Mesenchymal stem cell (in vitro differentiated cells and primary cell): ENCODE results near the gene MAP6.

ENCODE experiments used
- DNase-seq: peaks from one replicate; pipeline ENCODE4 v3.0.0-alpha.2; 2013
- H2AFZ ChIP-seq: one replicate; pipeline ENCODE4 v1.6.1; 2013; ENCODE audit warnings: low read depth, mild to moderate bottlenecking, control low read depth, inconsistent platforms, low read length, moderate library complexity
- H2AK5ac ChIP-seq: 2 replicates; pipeline ENCODE4 v1.6.1; 2013; ENCODE audit warnings: low read length, moderate library complexity, mild to moderate bottlenecking, inconsistent platforms; ENCODE audit not compliant: severe bottlenecking
- H2BK120ac ChIP-seq: one replicate; pipeline ENCODE4 v1.6.1; 2013; ENCODE audit warnings: low read depth, mild to moderate bottlenecking, inconsistent platforms, low read length, moderate library complexity
- H2BK12ac ChIP-seq, 2 experiments: one replicate each; pipeline ENCODE4 v1.6.1; 2013; ENCODE audit warnings: inconsistent platforms in 2 of 2, low read length in 2 of 2, mild to moderate bottlenecking in 2 of 2, moderate library complexity in 2 of 2, control low read depth in 1 of 2
- H2BK15ac ChIP-seq: one replicate; pipeline ENCODE4 v1.6.1; 2013; ENCODE audit warnings: mild to moderate bottlenecking, low read depth, inconsistent platforms; ENCODE audit not compliant: poor library complexity, severe bottlenecking
- H2BK5ac ChIP-seq: 2 replicates; pipeline ENCODE4 v1.6.1; 2013; ENCODE audit warnings: low read depth, mild to moderate bottlenecking, low read length, control low read depth, inconsistent platforms; ENCODE audit not compliant: poor library complexity, severe bottlenecking
- H3K14ac ChIP-seq, 2 experiments: one replicate each; pipeline ENCODE4 v1.6.1; 2013; ENCODE audit warnings: inconsistent platforms in 2 of 2, low read length in 2 of 2, control low read depth in 1 of 2, mild to moderate bottlenecking in 1 of 2, moderate library complexity in 1 of 2
- H3K18ac ChIP-seq, 2 experiments: one replicate each; pipeline ENCODE4 v1.6.1; 2013; ENCODE audit warnings: inconsistent platforms in 2 of 2, low read length in 2 of 2, control low read depth in 1 of 2, low read depth in 1 of 2, mild to moderate bottlenecking in 1 of 2
- H3K23ac ChIP-seq, 2 experiments: one replicate each; pipeline ENCODE4 v1.6.1; 2013; ENCODE audit warnings: inconsistent platforms in 2 of 2, low read length in 2 of 2, mild to moderate bottlenecking in 2 of 2, moderate library complexity in 2 of 2, control low read depth in 1 of 2
- H3K27ac ChIP-seq: 2 replicates; pipeline ENCODE4 v1.5.1; 2013; ENCODE audit warnings: mild to moderate bottlenecking, moderate library complexity, low read length, control low read depth, inconsistent platforms; ENCODE audit not compliant: poor library complexity, severe bottlenecking
- H3K27me3 ChIP-seq, 2 experiments: 2 replicates each; pipeline versions ENCODE4 v1.6.1 to v1.7.0; 2013; ENCODE audit warnings: low read length in 2 of 2, mild to moderate bottlenecking in 2 of 2, moderate library complexity in 2 of 2, control low read depth in 1 of 2, inconsistent platforms in 1 of 2; ENCODE audit not compliant: control insufficient read depth in 1 of 2, insufficient read depth in 1 of 2
- H3K36me3 ChIP-seq, 2 experiments: 2 replicates each; pipeline versions ENCODE4 v1.6.1 to v1.7.0; 2013; ENCODE audit warnings: low read length in 2 of 2, control low read depth in 1 of 2, inconsistent platforms in 1 of 2, low read depth in 1 of 2, mild to moderate bottlenecking in 1 of 2; ENCODE audit not compliant: insufficient read depth in 2 of 2, control insufficient read depth in 1 of 2
- H3K4ac ChIP-seq, 2 experiments: one replicate each; pipeline ENCODE4 v1.6.1; 2013; ENCODE audit warnings: inconsistent platforms in 2 of 2, low read length in 2 of 2, mild to moderate bottlenecking in 2 of 2, moderate library complexity in 2 of 2, control low read depth in 1 of 2, low read depth in 1 of 2
- H3K4me1 ChIP-seq: 2 replicates; pipeline ENCODE4 v1.6.1; 2013; ENCODE audit warnings: low read depth, low read length, control low read depth; ENCODE audit not compliant: control insufficient read depth, insufficient read depth
- H3K4me2 ChIP-seq: 2 replicates; pipeline ENCODE4 v1.6.1; 2013; ENCODE audit warnings: low read length, mild to moderate bottlenecking, inconsistent platforms; ENCODE audit not compliant: poor library complexity, severe bottlenecking
- H3K4me3 ChIP-seq, 2 experiments: 2 replicates each; pipeline versions ENCODE4 v1.5.1 to v1.7.0; 2013; ENCODE audit warnings: low read length in 2 of 2, mild to moderate bottlenecking in 2 of 2, control low read depth in 1 of 2, low read depth in 1 of 2; ENCODE audit not compliant: insufficient read depth in 1 of 2
- H3K79me1 ChIP-seq: replicated peaks from 2 replicates; pipeline ENCODE4 v1.6.1; 2013; ENCODE audit warnings: mild to moderate bottlenecking, control low read depth, low read length, inconsistent platforms; ENCODE audit not compliant: poor library complexity, severe bottlenecking
- H3K9ac ChIP-seq: 2 replicates; pipeline ENCODE4 v1.7.0; 2013; ENCODE audit warnings: mild to moderate bottlenecking, low read length, moderate library complexity
- H3K9me3 ChIP-seq: 2 replicates; pipeline ENCODE4 v1.7.0; 2013; ENCODE audit warnings: mild to moderate bottlenecking, low read length; ENCODE audit not compliant: control insufficient read depth
- H4K8ac ChIP-seq: one replicate; pipeline ENCODE4 v1.6.1; 2013; ENCODE audit warnings: inconsistent platforms, mild to moderate bottlenecking, low read length, moderate library complexity
- H4K91ac ChIP-seq: one replicate; pipeline ENCODE4 v1.6.1; 2013; ENCODE audit warnings: mild to moderate bottlenecking, low read length, inconsistent platforms
- WGBS: methylation state at CpG from one replicate; pipeline ENCODE4 v1.1.7; 2013; ENCODE audit warnings: mixed read lengths; 5-methylcytosine and 5-hydroxymethylcytosine counted together

The MAP6 gene

DNA sequence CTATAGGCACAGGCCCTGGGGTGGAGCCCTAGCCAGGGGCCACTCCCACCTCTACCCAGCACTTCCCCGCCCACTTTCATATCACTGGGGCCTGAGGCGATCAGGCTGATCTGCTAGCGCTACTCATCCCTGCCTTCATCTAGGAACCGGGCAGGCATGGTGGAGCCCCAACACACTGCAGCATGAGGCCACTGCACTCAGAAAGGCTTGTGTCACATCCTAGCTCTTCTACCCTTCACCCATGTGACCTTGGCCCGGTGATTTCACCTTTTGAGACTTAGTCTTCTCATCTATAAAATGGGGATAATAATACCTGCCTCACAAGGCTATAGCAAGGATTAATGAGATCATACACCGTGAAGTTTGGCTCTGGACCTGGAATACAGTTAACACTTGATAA is 125.0 kb downstream of the MAP6 start:
- WGBS, result 85% methylated on average over 6 of the region's 6 CpGs
- no peak overlapping the region for H2BK15ac ChIP-seq
- H3K36me3 ChIP-seq, result no peaks in the 10 kb centered on the region
- H3K9me3 ChIP-seq, result no peaks in the 10 kb centered on the region
- H2BK120ac ChIP-seq, result no peak overlapping the region
- H3K4me1 ChIP-seq, result peaks cover 7% of the 10 kb centered on the region
- no peak overlapping the region for H2BK12ac ChIP-seq
- no peak overlapping the region for H3K23ac ChIP-seq
- H4K8ac ChIP-seq, result no peak overlapping the region
- H2AFZ ChIP-seq, result no peak overlapping the region
- no peak overlapping the region for H3K14ac ChIP-seq
- H4K91ac ChIP-seq, result no peak overlapping the region
- no peaks in the 10 kb centered on the region for H3K79me1 ChIP-seq
- H3K18ac ChIP-seq, result no peak overlapping the region
- no peak overlapping the region for H3K4ac ChIP-seq
- no peak overlapping the region for H2AK5ac ChIP-seq
- peaks cover 3 to 4% of the 10 kb centered on the region in 2 experiments for H3K27me3 ChIP-seq
- H3K27ac ChIP-seq, result no peak overlapping the region
- H3K9ac ChIP-seq, result no peak overlapping the region
- no peak overlapping the region for H2BK5ac ChIP-seq
- no peak overlapping the region for H3K4me3 ChIP-seq
- DNase-seq, result no peak
- no peak overlapping the region for H3K4me2 ChIP-seq

DNA sequence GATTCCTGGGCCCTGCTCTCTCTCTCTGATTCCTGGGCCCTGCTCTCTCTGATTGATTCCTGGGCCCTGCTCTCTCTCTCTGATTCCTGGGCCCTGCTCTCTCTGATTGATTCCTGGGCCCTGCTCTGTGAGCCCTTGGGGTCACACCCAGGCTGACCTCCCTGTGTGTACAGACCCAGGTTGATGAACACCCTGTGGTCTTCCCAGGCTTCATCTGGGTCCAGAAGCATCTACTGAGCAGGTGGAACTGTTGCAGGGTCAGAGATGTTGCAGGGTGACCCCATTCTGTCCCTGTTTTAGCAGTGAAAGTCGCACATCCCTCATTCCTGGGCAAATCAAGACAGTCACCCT is 126.8 kb downstream of the MAP6 start:
- H2AK5ac ChIP-seq, result peak overlapping the region; percentile 39
- H2BK15ac ChIP-seq, result no peak overlapping the region
- DNase-seq, result no peak
- no peaks in the 10 kb centered on the region for H3K9me3 ChIP-seq
- peak overlapping the region in 1 of 2 experiments; percentile 37 for H3K14ac ChIP-seq
- no peak overlapping the region for H4K8ac ChIP-seq
- peaks cover 4 to 6% of the 10 kb centered on the region in 2 experiments for H3K27me3 ChIP-seq
- no peak overlapping the region for H2AFZ ChIP-seq
- H2BK12ac ChIP-seq, result no peak overlapping the region
- H3K23ac ChIP-seq, result no peak overlapping the region
- H3K9ac ChIP-seq, result no peak overlapping the region
- H3K4me3 ChIP-seq, result no peak overlapping the region
- 86% methylated on average over 1 of the region's 1 CpG for WGBS
- no peak overlapping the region for H4K91ac ChIP-seq
- H3K27ac ChIP-seq, result no peak overlapping the region
- no peak overlapping the region for H3K18ac ChIP-seq
- peaks cover 7% of the 10 kb centered on the region for H3K4me1 ChIP-seq
- H2BK120ac ChIP-seq, result no peak overlapping the region
- no peak overlapping the region for H3K4ac ChIP-seq
- H2BK5ac ChIP-seq, result no peak overlapping the region
- H3K36me3 ChIP-seq, result no peaks in the 10 kb centered on the region
- no peak overlapping the region for H3K4me2 ChIP-seq
- no peaks in the 10 kb centered on the region for H3K79me1 ChIP-seq

DNA sequence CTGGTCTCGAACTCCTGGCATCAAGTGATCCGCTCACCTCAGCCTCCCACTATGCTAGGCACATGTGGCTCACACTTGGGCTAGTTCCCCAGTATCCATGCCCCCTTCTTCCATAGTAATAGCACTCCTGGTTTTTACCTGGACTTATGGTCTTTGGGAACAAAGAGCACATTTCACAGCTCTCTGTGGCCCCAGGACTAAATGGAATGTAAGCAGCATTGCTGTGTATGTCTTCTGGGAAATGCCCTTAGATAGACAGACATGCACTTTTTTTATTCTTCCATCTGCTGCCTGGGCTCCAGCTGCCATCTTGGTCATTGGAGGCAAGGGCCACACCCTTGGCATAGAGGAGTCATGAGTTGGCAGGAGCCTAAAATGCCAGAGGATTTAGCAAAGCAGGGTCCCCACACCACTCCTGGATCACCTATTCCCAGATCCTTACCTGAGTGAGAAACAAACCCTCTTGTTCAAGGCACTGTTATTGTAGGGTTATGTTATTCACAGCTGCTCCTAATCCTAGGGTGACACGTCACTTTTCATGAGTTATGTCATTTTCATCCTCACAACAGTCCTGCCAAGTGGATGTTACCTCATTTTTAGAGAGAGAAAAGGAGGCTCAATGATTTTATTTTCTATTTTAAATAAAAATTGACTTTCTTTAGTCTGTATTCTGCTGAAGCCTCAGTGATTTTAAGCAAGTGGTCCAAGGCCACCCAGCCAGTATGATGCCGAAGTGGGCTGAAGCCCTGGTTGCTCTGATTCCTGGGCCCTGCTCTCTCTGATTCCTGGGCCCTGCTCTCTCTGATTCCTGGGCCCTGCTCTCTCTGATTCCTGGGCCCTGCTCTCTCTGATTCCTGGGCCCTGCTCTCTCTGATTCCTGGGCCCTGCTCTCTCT is 127.4 kb downstream of the MAP6 start:
- Histone ChIP-seq H4K91ac (no peak overlapping the region), H3K23ac (no peak overlapping the region), H3K79me1 (no peaks in the 10 kb centered on the region), H2AK5ac (no peak overlapping the region), H2AFZ (no peak overlapping the region), H3K4me2 (no peak overlapping the region), H3K4me3 (no peak overlapping the region), H3K27ac (no peak overlapping the region), H4K8ac (no peak overlapping the region), H3K4ac (no peak overlapping the region), H3K27me3 (peaks cover 4 to 6% of the 10 kb centered on the region in 2 experiments), H2BK120ac (no peak overlapping the region), H3K36me3 (no peaks in the 10 kb centered on the region), H3K9me3 (no peaks in the 10 kb centered on the region), H3K14ac (no peak overlapping the region), H2BK12ac (no peak overlapping the region), H2BK15ac (no peak overlapping the region), H2BK5ac (no peak overlapping the region), H3K4me1 (peaks cover 8% of the 10 kb centered on the region), H3K9ac (no peak overlapping the region), H3K18ac (no peak overlapping the region)
- no peak for DNase-seq
- 91% methylated on average over 3 of the region's 4 CpGs for WGBS

DNA sequence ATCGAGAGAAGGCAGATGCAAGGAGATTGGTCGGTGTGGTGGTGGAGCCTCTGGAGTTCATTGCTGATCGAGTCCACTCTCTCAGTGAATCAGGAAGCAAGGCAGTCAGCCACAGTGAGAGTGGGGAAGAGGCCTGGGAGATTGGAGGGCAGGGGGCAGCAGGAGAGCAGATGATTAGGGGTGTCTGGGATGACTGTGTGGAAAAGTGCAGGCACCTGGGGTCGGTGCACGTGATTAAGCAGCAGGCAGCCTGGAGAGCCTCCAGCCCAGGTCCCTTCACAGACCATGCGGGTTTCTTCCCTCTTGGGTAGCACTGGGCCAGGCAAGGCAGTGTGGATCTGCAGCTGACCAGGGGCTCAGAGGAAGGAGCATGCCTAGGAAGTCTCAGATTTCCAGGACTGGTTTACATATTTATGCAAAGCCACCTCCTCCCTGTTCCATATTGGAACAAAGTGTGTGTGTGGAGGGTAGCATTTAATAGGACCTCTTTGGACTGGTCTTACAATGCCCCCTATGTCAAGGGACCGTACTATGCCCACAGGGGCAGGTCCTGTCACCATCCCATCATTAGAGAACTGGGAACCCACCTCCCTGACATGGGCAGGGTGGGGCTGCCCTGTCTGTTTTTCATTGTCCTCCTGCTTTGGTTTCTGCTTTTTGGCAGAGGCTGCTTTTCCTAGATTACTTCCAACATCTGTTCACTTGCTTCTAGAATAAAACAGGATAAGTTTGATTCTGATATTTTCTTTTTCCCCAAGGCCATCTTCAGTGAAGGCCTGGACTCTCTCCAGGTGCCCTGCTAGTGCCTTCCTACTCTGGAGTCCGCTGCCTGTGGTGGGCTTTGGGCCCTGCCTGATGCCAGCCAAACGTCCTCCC is 129.1 kb downstream of the MAP6 start:
- H2AK5ac ChIP-seq, result no peak overlapping the region
- H3K18ac ChIP-seq, result no peak overlapping the region
- no peak overlapping the region for H4K91ac ChIP-seq
- H3K79me1 ChIP-seq, result no peaks in the 10 kb centered on the region
- no peak overlapping the region for H2AFZ ChIP-seq
- H2BK12ac ChIP-seq, result no peak overlapping the region
- H3K27me3 ChIP-seq, result peaks cover 3% of the 10 kb centered on the region in 2 experiments
- H3K27ac ChIP-seq, result no peak overlapping the region
- H2BK15ac ChIP-seq, result no peak overlapping the region
- no peak overlapping the region for H3K23ac ChIP-seq
- no peak overlapping the region for H3K9ac ChIP-seq
- H3K36me3 ChIP-seq, result no peaks in the 10 kb centered on the region
- H3K9me3 ChIP-seq, result no peaks in the 10 kb centered on the region
- H3K4me3 ChIP-seq, result no peak overlapping the region
- H2BK5ac ChIP-seq, result no peak overlapping the region
- 82% methylated on average over 9 of the region's 9 CpGs for WGBS
- no peak for DNase-seq
- no peak overlapping the region for H2BK120ac ChIP-seq
- no peak overlapping the region for H3K4me2 ChIP-seq
- H3K4ac ChIP-seq, result no peak overlapping the region
- peak overlapping the region; percentile 47 for H4K8ac ChIP-seq
- peaks cover 8% of the 10 kb centered on the region for H3K4me1 ChIP-seq
- no peak overlapping the region for H3K14ac ChIP-seq
